GM21786 (cell line): ENCODE results near the gene SSBP3.
A peak's percentile ranks its signal among the peaks of the same experiment; 100 is the strongest.

Experiments
- ATAC-seq: cut with Tn5 transposase; IDR thresholded peaks from one replicate; pipeline ENCODE4 v1.9.1; 2021; ENCODE audit not compliant: unreplicated experiment

Gene SSBP3

DNA sequence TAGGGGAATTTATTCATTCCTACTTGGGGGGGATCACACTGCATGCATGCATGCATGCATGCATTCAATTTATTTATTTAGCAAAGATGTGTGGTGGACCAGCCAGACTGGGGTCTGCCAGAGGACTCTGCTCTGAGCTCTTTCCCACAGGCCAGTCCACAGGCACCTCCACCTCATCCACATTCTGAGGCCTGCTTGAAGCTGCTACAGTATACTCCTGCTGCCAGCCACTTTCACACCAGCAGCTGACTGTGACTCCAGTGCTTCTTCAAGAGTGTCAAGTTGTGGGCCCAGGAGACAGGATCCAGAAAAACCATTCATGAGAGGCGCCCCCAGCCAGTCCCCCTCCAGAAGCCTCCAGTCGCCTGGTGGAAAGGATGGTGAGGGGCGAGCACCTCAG, 30.9 kb downstream of the SSBP3 start:
- no peak for ATAC-seq

- no peak for ATAC-seq
Measured at GRCh38 chr1:54374766-54375165, 31.4 kb downstream of the SSBP3 start.

DNA sequence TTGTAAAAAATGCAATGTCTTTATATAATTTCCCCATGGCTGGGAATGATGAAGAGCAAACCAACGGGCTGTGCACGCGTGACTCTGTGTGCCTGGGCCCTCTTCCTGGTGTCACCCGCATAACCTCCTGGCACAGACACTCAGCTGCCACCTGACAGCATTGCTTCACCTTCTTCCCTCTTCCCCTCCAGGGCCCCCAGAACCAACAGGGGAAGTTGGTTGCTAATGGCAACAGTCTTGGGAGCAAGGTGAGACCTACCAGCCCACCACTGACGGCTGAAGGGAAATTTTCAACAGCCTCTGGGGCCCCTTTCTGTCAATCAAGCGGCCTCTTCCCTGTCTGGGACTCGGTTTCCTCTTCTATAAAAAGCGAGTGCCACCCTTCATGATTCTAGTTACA, 33.2 kb downstream of the SSBP3 start:
- ATAC-seq, result peak; percentile 24

- ATAC-seq, result no peak
Measured at GRCh38 chr1:54371942-54372275, 34.3 kb downstream of the SSBP3 start.

DNA sequence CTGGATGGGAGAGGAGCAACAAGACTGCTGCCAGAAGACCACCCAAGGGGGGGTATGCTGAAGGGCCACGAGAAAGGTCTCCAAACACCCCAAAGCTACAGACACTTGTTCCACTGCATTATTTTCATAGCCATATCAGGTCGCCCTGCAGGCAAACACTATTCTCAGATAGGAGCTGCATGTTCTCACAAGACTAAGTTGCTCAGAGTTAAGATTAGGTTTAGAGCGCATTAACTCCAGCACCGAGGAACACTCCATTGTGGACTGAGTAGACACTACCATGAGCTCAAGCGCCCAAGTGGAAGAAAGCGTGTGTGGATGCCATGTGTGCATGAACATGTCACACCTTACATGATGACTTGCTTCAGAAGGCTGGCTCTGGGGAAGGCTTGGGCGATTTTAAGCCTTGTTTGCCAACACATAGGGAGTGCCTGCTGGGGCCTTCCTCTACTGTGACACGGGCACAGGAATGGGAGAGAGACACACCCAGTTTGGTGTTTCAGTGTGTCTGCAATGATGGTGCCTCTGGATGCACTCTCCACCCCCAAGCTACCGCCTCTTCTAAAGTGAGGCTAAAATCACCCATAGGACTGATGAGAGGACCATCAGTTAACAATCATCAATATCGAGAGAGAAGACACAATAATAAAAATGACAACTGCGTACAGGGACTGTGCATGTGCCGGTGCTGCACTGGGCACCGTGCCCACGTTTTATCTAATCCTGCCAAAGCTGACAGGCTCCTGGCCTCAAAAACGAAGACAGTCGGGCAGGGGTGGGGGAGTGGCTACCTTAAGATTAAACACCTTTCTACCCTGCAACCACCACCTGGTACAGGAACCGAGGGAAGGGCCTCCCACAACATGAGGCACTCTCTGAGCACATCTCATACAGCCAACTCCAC, 34.9 kb downstream of the SSBP3 start:
- no peak for ATAC-seq

DNA sequence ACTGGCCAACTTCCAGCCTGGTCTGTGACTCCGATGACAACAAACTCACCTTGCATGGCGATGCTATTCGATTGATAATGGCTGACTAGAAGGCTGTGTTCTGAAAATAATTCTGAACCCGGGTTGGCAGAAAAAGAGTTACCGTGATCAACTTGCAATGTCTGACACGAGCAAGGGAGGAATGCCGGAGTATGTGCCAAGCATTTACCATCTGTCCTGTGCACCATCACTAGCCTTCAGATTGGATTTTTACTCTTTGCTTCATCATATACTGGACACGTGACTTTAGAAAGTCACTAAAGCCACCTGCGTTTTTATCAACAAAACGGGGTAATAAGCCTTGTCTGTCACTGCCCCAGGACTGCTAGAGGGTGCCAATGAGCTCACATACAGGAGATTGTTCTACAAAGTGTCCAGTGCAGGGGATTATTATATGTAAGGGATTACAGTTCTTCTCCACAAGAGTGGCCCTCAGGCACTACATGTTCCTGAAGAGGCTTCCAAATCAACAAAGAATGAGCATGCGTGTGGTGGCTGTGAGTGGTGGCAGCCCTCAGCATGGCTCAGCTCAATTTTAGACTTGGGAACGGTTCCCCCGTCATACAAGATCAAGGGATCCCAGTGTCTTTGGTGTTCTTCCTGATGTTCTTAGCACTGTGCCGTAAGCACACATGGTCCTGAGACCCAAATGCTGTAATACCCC, 35.8 kb downstream of the SSBP3 start:
- ATAC-seq, result no peak

GRCh38 chr1:54367613-54368012, 38.6 kb downstream of the SSBP3 start:
- ATAC-seq, result no peak

DNA sequence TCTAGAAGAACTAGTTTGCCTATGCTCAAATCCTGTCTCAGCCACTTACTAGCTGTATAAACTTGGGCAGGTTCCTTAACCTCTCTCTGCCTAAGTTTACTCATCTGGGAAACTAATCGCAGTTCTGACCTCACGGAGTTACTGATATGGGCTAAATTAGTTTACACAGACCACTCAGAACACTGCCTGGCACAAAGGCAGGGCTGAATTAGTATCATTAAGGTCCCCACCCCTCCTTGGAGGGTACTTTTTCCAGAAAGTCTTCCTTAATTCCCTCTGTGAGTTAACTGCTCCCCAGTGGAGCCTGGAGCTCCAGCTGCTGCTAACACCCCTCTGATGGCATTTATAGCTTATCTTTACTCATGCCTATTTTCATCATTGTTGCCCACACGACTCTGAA, 40.3 kb downstream of the SSBP3 start:
- ATAC-seq, result no peak

DNA sequence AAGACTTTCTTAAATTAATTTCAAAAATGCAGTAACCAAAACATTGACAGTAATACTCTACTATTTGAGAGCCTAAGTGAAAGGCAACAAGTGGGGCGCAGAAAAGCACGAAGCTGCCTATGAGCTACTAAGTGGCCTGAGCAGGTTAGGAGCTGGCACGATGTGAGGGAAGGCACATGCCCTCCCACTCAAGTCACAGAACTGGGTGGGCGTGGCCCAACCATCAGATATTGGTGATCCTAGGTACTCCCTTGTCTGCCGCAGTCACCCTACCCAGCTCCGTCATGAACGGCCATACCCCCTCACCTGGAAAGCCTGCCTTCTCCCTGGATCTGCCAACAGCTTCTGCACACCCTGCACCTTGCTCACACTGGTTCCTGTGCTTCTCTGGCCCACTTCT, 40.8 kb downstream of the SSBP3 start:
- ATAC-seq, result no peak

DNA sequence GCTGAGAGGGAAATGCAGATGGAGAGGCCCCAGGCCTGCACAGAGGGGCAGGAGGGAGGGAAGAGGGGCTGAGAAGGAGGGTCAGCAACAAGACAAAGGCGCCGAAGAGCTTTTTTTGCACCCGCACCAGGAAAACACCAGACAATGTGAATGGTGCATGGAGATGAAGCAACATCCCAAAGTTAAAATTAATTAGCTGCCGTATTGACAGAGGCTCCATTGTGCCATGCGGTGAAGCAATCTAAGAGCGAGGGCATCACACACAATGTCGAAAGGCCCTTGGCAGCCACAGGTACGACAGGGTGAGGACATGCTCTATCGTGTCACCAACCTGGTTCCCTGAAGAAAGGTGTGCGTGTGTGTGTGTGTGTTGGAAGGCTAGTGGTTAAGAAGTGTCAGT, 41.2 kb downstream of the SSBP3 start:
- ATAC-seq, result no peak

DNA sequence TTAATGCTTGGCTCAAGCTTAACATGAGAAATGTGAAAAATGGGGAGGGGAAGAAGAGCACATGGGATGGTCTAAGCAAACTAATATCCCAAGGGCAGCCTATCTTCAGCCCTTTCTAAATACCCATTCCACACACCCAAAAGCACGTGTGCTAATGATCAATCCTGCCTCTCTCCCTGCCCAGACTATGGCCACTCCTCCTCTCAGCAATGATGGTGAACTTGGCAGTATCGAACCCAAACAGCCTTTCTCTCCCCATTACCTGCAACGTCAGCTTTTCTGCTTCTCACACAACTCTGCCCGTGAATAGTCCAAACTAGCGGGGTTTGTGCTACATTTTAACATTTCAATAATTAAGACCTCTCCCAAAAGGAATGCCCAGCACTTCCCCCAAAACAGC, 41.6 kb downstream of the SSBP3 start:
- ATAC-seq, result no peak

GRCh38 chr1:54363925-54364324, 42.3 kb downstream of the SSBP3 start:
- ATAC-seq, result no peak

- ATAC-seq, result no peak
Measured at GRCh38 chr1:54362881-54363340, 43.3 kb downstream of the SSBP3 start.

GRCh38 chr1:54361342-54361741, 44.9 kb downstream of the SSBP3 start:
- ATAC-seq, result no peak

DNA sequence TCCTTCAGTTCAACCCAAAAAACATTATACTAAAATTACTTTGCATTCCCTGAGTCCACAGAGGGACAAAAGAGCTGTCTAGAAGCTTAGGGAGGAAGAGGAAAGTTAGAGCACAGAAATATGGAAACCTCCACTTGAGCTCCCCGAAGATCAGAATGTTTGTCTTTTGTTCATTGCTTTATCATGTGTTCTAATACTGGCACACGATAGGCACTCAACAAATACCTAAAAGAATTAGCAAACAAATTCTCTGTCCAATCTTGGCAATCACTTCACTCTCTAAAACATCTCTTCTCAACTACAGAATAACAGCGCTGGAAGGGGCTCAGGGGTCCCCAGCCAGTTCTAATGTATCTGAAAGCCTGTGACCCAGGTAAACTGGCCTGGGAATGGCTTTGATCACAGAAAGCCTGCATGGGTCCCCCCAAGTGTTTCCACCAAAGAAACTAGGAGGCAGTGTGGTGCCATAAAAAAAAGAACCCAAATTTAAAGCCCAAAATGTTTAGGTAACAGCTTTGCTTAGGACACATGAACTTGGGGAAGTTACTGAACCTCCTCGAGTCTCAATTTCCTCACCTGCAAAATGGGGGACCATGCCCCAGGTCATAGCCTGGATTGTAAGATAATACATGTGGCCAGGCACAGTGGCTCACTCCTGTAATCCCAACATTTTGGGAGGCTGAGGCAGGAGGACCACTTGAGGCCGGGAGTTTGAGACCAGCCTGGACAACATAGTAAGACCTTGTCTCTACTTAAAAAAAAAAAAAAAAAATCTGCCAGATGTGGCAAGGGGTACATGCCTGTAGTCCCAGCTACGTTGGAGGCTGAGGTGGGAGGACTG, 45.8 kb downstream of the SSBP3 start:
- no peak for ATAC-seq

DNA sequence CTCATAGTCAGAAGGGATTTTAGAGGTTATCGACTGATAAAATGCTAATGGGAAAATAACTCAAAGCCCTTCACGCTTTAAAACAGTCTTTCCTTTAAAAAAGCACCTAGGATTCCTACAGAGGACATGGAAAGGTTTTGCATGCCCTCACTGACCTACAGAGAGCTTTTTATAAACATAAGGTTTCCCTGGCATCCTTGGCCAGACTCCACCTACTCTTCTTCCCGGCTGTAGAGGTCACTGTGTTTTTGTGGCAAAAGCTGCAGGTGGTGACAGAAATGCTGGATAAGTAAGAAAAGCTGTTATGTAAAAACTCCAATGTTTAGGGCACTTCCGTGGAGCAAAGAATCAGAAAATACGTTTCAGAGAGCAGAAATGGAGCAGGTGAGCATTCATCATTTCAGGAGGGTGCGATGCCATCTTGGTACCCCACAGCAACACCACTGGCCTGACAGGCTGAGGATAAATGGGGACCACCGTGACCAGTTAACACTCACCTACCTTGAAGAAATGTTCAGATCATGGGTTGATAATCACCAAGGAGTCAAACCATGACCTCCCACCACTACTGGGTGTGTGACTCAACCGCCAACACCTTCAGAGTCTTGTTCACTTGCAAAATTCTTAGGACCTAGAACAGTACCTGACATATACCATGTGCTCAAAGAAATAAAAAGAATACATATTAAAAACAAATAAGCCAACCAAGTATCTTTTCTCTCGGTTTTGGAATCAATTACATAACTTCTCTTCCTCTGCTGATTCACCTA, 46.6 kb downstream of the SSBP3 start:
- no peak for ATAC-seq

DNA sequence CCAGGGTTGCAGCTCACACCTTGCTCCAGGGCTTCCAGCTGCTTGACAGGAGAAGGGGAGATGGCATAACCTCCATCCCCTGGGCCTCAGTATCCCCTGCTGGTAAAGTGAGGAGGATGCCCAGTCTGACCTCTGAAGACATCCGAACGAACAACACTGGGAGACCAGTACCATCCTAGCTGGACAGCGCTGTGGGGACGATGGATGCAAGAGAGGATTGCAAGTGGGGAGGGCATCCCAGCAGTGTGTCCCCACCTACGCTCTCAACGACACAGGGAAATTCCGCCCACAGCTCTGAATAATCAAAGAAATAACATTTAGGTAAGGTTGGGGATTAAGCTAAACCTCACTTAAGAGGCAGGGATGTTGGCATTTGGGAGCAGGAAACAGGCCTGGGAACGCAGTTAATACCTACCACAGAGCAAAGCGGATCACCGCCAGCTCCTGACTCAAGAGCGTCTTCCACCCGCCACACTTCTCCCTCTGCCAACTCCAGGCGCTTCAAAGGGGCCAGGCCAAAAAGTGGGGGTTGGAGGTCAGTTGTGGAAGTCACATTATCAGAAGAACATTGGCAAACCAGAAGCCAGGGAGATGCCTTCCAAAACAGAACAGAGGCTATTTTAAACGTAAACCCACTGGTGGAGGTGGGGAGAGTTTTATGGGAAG, 47.6 kb downstream of the SSBP3 start:
- no peak for ATAC-seq

GRCh38 chr1:54357967-54358366, 48.2 kb downstream of the SSBP3 start:
- no peak for ATAC-seq

DNA sequence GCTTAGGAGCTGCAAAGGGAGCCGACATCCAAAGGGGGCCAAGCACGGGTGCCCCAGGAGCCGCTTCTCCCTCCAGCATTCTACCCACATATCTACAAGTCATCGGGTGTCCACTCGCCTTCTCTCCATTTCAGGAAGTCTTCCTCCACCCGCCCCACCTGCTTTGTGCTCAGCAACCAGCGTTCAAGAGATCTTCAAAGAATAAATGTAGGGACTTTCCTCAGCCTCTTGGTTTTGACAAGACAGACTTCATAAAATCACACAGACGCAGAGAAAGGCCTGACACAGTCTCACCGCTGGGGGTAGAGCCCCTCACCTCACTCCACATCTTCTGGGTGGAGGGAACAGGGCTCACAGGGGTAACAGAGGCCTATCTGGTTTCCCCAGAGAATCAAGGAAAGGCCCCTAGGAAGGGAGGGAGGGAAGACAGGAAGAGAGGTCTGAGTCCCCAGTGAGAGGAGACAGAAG, 49.5 kb downstream of the SSBP3 start:
- ATAC-seq, result peak; percentile 47
